T-helper 9 cell (primary cell): ENCODE data around the gene LPIN2.
"Not testable (repeated sequence)": the region's sequence is repeated elsewhere in the genome, so short reads cannot be mapped to it uniquely, and the experiment has no call there.

Source experiments
- DNase-seq: peaks from one replicate; pipeline ENCODE4 v3.0.0-alpha.2; 2020

Gene LPIN2

DNA sequence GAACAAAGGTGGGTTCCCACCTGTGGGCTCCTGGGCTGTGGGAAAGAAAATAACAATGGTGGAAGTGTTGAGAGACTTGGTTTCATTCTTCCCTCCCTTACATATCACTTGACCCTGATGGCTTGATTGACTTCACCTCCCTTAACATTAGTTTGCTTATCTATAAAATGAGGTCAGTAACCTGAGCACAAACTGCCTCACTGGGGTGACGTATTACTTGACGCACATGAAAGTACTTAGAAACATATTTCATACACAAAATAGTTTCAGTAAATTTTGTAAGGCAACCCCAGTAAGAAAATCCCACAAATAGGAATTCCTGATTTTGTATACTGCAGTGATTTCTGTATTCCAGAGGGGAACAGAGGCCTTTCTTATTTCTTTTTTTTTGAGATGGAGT lies 29.4 kb upstream of the LPIN2 start:
- DNase-seq: no peak

- DNase-seq: no peak
Observed at GRCh38 chr18:3041843-3042242, 28.9 kb upstream of the LPIN2 start.

DNA sequence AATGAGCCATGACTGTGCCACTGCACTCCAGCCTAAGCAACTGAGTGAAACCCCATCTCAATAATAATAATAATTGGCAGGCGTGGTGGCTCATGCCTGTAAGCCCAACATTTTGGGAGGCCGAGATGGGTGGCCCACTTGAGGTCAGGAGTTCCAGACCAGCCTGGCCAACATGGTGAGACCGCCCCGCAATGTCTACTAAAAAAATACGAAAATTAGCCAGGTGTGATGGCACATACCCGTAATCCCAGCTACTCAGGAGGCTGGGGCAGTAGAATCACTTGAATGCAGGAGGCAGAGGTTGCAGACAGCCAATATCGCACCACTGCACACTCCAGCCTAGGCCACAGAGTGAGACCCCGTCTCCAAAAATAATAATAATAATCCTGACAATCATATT lies 27.9 kb upstream of the LPIN2 start:
- DNase-seq: no peak

- DNase-seq: no peak
Observed at GRCh38 chr18:3040173-3040572, 27.2 kb upstream of the LPIN2 start.

GRCh38 chr18:3037423-3037915 lies 24.5 kb upstream of the LPIN2 start:
- DNase-seq: no peak

GRCh38 chr18:3036108-3036507 lies 23.2 kb upstream of the LPIN2 start:
- DNase-seq: no peak

GRCh38 chr18:3035635-3036034 lies 22.7 kb upstream of the LPIN2 start:
- no peak for DNase-seq

DNA sequence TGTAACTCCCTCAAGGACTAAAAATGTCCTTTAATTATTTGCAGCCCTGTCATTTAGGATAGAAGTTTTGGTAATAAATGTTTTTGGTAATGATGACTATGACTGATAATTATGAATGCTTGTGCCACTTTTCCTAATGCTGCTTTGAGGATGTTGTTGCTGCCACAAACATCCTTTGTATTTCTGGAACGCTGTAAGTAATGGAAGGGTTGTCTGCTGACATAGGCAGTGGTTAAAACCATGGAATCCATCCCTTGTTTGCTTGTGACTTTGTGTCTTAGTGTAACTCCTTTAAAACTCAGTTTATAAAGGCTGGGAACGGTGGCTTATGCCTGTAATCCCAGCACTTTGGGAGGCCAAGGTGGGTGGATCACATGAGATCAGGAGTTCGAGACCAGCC lies 19.8 kb upstream of the LPIN2 start:
- no peak for DNase-seq

DNA sequence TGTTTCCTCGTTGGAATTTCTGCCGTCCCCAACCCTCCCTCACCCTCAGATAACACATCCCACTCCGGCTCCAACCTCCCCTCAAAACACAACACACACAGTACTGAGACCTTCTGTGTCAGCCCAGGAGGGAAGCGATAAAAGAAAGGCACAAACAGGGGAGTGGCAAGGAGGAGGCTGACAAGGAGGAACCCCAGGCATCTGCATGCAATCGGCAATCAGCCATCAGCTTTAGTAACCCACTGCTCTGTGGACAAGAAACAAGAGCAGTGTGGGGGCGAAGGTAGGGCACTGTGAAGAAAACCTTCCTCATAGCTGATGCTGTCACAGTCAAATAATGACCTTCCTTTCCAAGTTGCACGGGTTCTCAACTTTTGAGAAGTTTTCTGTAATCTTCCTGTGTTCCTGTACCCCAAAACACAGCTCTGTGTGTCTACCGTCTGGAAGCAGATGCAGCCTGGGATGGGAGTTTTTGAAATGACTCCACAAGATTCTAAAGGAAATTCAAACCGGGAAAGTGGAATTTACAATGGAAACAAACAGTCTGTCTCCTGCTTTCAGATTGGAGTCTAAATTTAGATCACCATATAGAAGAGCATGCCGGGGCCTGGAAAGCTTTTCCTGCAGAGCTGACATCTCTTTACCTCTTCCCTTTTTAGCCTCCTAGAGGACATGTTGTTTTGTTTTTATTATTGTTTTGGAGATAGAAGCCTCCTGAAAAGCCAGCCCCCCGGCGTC lies 16.4 kb upstream of the LPIN2 start:
- DNase-seq: no peak

GRCh38 chr18:3028115-3028514 lies 15.2 kb upstream of the LPIN2 start:
- not testable (repeated sequence) for DNase-seq

DNA sequence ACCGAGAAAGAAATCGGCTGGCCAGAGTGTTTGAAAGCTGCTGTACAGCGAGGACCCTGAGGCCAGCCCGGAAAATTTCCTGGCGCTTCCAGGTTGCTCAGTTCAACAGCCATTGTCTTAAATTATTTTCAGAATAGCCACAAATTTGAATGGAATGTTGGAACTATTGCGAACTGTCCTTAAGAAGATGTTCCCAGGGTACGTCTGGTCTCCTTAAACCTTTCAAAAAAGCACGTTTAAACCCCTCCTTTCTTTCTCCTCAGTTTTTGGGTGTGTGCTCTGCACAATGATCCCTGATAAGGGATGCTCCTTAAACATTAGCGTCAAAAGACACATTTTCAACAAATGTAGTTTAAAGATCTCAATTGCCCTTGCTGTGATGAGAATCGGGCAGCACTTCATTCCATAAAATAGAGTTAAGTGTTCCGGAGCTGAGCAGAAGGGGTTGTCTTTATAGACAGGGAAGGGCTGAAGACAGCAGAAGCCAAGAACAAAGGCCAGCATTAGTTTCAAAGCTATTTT lies 14.5 kb upstream of the LPIN2 start:
- no peak for DNase-seq

GRCh38 chr18:3025544-3025943 lies 12.6 kb upstream of the LPIN2 start:
- DNase-seq: no peak

GRCh38 chr18:3023603-3024002 lies 10.7 kb upstream of the LPIN2 start:
- not testable (repeated sequence) for DNase-seq

GRCh38 chr18:3016585-3017297 lies 3.8 kb upstream of the LPIN2 start:
- no peak for DNase-seq

- DNase-seq: no peak
Observed at GRCh38 chr18:3015851-3016250, 2.9 kb upstream of the LPIN2 start.

DNA sequence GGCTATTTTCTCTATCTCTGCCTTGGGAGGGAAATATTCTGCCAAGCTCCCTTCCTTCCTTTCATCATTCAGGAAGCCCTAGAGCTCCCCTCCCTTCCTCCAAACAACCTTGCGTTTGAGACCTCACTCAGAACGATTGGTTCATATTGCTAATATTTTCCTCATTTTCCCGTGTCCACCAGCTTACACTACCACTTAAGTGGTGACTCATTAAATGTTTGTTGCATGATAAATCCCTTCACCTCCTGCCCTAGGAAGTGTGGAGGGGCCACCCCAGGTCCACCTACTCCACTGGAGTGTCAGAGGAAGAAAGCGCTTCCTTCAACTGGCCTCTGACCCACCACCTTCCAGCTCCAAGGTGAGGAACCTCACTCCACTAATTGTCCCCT lies 2.3 kb upstream of the LPIN2 start:
- DNase-seq: no peak

- DNase-seq: no peak
Observed at GRCh38 chr18:3014503-3015203, 1.7 kb upstream of the LPIN2 start.

GRCh38 chr18:3012136-3013023 lies 564 bp downstream of the LPIN2 start:
- peak; percentile 57 for DNase-seq

DNA sequence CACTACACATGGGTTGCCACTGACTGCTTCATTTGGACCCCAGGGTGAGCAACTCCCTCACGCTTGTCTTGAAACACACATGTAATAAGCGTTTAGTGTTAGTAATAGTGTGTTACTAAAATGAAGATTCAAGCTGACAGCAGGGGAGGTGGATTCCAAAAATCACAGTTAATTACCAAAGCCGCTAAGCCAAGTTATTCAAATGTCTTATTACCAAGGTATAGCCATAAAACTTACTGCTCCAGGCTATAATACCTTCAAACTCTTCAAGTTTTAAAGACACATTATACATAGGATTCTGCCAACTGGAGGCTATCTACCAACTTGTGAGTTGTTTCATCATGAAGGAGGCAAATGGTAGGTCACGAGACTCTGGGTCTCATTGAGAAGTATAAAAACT lies 2.9 kb downstream of the LPIN2 start:
- no peak for DNase-seq

DNA sequence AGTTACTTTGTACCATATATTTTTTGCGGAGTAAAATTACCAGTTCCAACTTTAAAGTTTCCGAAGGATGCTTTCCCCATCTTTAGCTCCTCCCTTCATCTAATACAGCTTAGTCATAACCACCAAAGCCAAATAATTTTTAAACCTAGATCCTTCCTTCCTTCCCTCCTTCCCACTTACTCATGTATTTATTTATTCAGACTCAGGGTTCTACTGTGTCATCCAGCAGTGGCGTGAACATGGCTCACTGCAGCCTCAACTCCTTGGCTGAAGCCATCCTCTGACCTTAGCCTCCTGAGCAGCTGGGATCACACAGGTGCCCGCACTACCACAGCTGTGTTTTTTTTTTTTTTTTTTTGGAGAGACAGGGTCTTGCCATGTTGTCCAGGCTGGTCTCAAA lies 4.4 kb downstream of the LPIN2 start:
- DNase-seq: no peak

DNA sequence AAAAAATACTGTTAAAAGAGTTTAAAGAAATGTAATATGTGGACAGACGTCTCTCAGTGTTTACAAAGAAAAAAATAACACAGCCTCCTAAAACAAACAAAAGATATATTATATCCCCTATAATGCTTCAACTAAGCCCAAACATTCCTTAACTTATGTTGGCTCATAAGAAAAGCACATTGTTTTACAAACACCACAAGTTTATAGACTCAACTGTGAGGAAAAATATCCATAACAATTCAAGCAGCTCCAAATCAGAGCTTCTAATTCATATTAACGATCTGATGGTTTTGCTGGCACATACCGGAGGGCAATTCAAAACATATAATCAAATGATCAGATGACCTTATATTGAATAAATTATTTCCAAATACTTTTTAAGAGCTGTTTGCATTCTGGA lies 5.5 kb downstream of the LPIN2 start:
- no peak for DNase-seq

GRCh38 chr18:3005462-3005861 lies 7.5 kb downstream of the LPIN2 start:
- no peak for DNase-seq
